AG09309 (cell line): Measurements from ENCODE around the gene RAB35.

ENCODE experiments used
- DNase-seq: peaks from one replicate; pipeline ENCODE4 v3.0.0-alpha.2; 2010; ENCODE audit warnings: low read depth
- H3K4me3 ChIP-seq: 2 replicates; pipeline ENCODE4 v1.5.1; 2011; ENCODE audit warnings: mild to moderate bottlenecking, low read depth, low read length, moderate library complexity; ENCODE audit not compliant: control insufficient read depth
- TF ChIP-seq, protein P1 (sequence below): IDR thresholded peaks from 2 replicates; pipeline ENCODE4 v1.5.1; 2011; ENCODE audit warnings: mild to moderate bottlenecking, low read depth, low read length, inconsistent platforms; ENCODE audit not compliant: insufficient read depth, control insufficient read depth; ENCODE audit errors: missing control alignments

Gene RAB35

DNA sequence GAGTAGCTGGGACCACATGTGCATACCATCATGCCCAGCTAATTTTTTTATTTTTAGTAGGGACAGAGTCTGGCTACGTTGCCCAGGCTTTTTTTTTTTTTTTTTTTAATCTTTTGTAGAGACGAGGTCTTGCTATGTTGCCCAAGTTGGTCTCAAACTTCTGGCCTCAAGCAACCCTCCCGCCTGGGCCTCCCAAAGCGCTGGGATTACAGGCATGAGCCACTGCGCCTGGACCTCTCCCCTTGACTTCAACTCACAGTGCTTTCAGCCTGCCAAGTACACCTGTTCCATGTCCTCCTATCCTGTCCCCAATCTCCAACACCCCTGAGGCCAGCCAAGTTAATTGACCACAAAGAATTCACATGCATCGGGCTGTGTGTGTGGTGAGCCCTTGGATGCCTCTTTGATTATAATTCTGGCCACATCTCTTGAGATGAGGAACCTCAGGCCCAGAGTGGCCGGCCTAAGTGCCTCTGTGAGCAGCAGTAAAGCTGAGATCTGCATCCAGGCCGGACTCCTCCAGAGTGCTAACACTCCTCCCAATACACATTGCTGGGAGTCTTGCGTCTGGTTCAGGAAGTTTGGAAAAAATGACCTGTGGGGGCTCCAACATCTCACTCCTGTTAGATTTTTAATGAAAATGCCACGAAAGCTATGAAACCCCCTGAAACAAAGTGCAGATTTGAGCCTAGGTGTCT is 6.8 kb downstream of the RAB35 start:
- H3K4me3 ChIP-seq: no peak overlapping the region
- DNase-seq: no peak
- TF ChIP-seq, protein P1, sequence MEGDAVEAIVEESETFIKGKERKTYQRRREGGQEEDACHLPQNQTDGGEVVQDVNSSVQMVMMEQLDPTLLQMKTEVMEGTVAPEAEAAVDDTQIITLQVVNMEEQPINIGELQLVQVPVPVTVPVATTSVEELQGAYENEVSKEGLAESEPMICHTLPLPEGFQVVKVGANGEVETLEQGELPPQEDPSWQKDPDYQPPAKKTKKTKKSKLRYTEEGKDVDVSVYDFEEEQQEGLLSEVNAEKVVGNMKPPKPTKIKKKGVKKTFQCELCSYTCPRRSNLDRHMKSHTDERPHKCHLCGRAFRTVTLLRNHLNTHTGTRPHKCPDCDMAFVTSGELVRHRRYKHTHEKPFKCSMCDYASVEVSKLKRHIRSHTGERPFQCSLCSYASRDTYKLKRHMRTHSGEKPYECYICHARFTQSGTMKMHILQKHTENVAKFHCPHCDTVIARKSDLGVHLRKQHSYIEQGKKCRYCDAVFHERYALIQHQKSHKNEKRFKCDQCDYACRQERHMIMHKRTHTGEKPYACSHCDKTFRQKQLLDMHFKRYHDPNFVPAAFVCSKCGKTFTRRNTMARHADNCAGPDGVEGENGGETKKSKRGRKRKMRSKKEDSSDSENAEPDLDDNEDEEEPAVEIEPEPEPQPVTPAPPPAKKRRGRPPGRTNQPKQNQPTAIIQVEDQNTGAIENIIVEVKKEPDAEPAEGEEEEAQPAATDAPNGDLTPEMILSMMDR: no peak

DNA sequence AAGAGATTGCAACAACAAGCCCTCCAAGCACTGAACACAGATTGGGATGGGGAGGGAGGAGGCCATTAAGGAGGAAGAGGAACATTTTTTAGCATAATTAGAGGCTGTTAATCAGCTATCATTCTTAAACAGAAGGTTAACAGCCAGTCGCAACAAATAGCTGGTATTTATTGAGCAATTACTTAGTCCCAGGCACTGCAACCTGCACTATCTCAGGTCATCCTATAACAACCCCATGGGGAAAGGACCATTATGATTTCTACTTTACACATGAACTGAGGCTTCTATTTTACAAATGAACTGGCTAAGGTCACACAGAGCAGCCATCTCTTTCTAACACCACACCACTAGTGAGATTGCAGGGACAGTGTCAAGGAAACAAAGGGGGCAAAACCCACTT is 10.4 kb downstream of the RAB35 start:
- TF ChIP-seq, protein P1: no peak
- no peak for DNase-seq
- H3K4me3 ChIP-seq: no peak overlapping the region

GRCh38 chr12:120103371-120103770 is 13.2 kb downstream of the RAB35 start:
- no peak overlapping the region for H3K4me3 ChIP-seq
- DNase-seq: no peak
- TF ChIP-seq, protein P1: no peak

GRCh38 chr12:120103044-120103338 is 13.6 kb downstream of the RAB35 start:
- H3K4me3 ChIP-seq: no peak overlapping the region
- no peak for DNase-seq
- TF ChIP-seq, protein P1: no peak

- TF ChIP-seq, protein P1: no peak
- H3K4me3 ChIP-seq: no peak overlapping the region
- DNase-seq: no peak
Observed at GRCh38 chr12:120102189-120103043, 14.1 kb downstream of the RAB35 start.

GRCh38 chr12:120101617-120102016 is 14.9 kb downstream of the RAB35 start:
- no peak for DNase-seq
- no peak overlapping the region for H3K4me3 ChIP-seq
- TF ChIP-seq, protein P1: no peak
